ENCODE results near the gene ACTN1. TPM values are rescaled to one million over a fixed set of nuclear protein-coding genes. Genes with fewer than 3 reads are reported as not detected.

ACTN1 gene
- total RNA-seq, 1 donor from 2014 or later = 44.9 TPM

- H3K9me3 ChIP-seq (ENCODE audit: control insufficient read depth in 3 of 3, low read length in 3 of 3) = no peaks in the 10 kb centered on the region
- peaks cover 61 to 83% (median 72%) of the 10 kb centered on the region in 3 donors for H3K4me1 ChIP-seq (ENCODE audit: control insufficient read depth in 3 of 3, insufficient read depth in 3 of 3, low read length in 3 of 3)
- H3K36me3 ChIP-seq (ENCODE audit: control insufficient read depth in 3 of 3, insufficient read depth in 3 of 3, low read length in 3 of 3) = no peaks in the 10 kb centered on the region
- peak overlapping the region in 2 of 3 donors; percentile 25 to 33 for H3K9ac ChIP-seq (ENCODE audit: low read depth in 1 of 3, low read length in 3 of 3)
- peaks cover 0 to 2% (median 0%) of the 10 kb centered on the region in 3 donors for H3K27me3 ChIP-seq (ENCODE audit: control insufficient read depth in 3 of 3, insufficient read depth in 3 of 3, low read length in 3 of 3)
- H3K4me3 ChIP-seq (ENCODE audit: low read length in 3 of 3) = peak overlapping the region in 1 of 3 donors; percentile 23
- peak overlapping the region; percentile 17 for H3K27ac ChIP-seq (ENCODE audit: low read depth, low read length)
These were observed 31.3 kb downstream of the ACTN1 start for GRCh38 chr14:68947802-68948201.

- H3K9ac ChIP-seq (ENCODE audit: low read depth in 1 of 3, low read length in 3 of 3) = no peak overlapping the region
- H3K4me1 ChIP-seq (ENCODE audit: control insufficient read depth in 3 of 3, insufficient read depth in 3 of 3, low read length in 3 of 3) = peaks cover 58 to 83% (median 74%) of the 10 kb centered on the region in 3 donors
- no peak overlapping the region for H3K27ac ChIP-seq (ENCODE audit: low read depth, low read length)
- peaks cover 0 to 2% (median 0%) of the 10 kb centered on the region in 3 donors for H3K27me3 ChIP-seq (ENCODE audit: control insufficient read depth in 3 of 3, insufficient read depth in 3 of 3, low read length in 3 of 3)
- H3K36me3 ChIP-seq (ENCODE audit: control insufficient read depth in 3 of 3, insufficient read depth in 3 of 3, low read length in 3 of 3) = no peaks in the 10 kb centered on the region
- no peak overlapping the region for H3K4me3 ChIP-seq (ENCODE audit: low read length in 3 of 3)
- H3K9me3 ChIP-seq (ENCODE audit: control insufficient read depth in 3 of 3, low read length in 3 of 3) = no peaks in the 10 kb centered on the region
These were observed 32.6 kb downstream of the ACTN1 start for GRCh38 chr14:68946489-68946822.

DNA sequence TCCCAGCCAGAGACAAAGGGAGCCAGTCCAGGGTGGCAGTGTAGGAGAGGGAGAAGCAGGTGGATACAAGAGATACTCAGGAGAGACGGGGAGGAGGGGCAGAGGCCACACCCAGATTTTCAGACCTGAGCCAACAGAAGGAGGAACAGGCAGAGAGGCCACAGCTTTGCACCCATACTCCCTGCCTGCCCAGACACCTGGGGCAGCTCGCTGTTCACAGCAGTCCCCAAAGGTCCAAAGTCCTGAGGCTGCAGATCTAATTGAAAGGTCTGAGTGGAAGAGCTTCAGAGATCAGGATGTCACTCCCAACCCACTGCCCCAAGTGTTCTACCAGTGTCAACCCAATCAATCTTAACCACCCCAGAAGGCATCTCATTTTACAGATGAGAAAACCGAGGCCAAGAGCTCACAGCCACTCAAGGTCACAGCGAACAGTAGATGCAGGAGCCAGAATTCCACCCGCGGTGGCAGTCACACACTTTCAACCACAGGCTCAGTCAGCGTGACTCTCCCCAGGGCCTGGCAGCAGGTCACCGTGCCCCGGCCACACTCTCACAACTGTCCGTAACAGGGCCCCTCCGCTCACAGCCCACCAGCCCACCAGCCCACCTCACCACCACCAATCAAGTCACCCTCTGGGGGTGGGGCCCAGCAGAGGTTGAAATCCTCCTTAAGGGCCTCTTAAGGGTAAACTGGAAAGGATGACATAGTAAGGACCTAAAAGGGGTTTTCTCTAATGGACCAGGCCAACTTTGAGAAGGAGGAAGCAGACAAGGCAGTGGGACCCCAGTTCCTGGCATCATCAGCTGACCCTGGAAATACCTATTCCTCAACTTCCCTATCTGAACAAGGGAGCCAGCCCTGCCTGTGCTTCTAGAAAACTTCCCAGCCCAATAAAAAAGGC is 33.3 kb downstream of the ACTN1 start:
- H3K27ac ChIP-seq (ENCODE audit: low read depth, low read length) = no peak overlapping the region
- H3K4me1 ChIP-seq (ENCODE audit: control insufficient read depth in 3 of 3, insufficient read depth in 3 of 3, low read length in 3 of 3) = peaks cover 58 to 79% (median 72%) of the 10 kb centered on the region in 3 donors
- no peaks in the 10 kb centered on the region for H3K36me3 ChIP-seq (ENCODE audit: control insufficient read depth in 3 of 3, insufficient read depth in 3 of 3, low read length in 3 of 3)
- H3K27me3 ChIP-seq (ENCODE audit: control insufficient read depth in 3 of 3, insufficient read depth in 3 of 3, low read length in 3 of 3) = peaks cover 0 to 2% (median 0%) of the 10 kb centered on the region in 3 donors
- no peak overlapping the region for H3K9ac ChIP-seq (ENCODE audit: low read depth in 1 of 3, low read length in 3 of 3)
- H3K9me3 ChIP-seq (ENCODE audit: control insufficient read depth in 3 of 3, low read length in 3 of 3) = no peaks in the 10 kb centered on the region
- H3K4me3 ChIP-seq (ENCODE audit: low read length in 3 of 3) = no peak overlapping the region

DNA sequence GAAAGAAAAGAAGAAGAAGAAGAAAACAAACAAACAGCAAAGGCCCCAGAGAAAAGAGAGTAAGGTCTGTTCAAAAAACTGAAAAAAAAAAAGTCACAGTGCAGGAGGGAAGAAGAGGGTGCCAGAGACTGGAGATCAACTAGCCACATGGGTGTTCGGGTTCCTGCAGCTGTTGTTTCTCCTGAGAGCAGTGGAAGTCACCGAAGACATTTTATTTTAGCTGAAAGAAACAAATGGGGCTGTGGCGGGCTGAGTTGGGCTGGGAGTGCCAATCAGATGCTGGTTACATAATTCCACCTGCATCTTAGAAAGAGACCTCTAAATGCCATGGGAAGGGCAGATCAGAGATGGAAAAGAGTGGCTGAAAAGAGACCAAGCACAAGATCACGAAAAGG is 33.9 kb downstream of the ACTN1 start:
- Histone ChIP-seq H3K4me3 (ENCODE audit: low read length in 3 of 3) (no peak overlapping the region), H3K36me3 (ENCODE audit: control insufficient read depth in 3 of 3, insufficient read depth in 3 of 3, low read length in 3 of 3) (no peaks in the 10 kb centered on the region), H3K9me3 (ENCODE audit: control insufficient read depth in 3 of 3, low read length in 3 of 3) (no peaks in the 10 kb centered on the region), H3K9ac (ENCODE audit: low read depth in 1 of 3, low read length in 3 of 3) (no peak overlapping the region), H3K27me3 (ENCODE audit: control insufficient read depth in 3 of 3, insufficient read depth in 3 of 3, low read length in 3 of 3) (peaks cover 0 to 2% (median 0%) of the 10 kb centered on the region in 3 donors), H3K27ac (ENCODE audit: low read depth, low read length) (no peak overlapping the region), H3K4me1 (ENCODE audit: control insufficient read depth in 3 of 3, insufficient read depth in 3 of 3, low read length in 3 of 3) (peaks cover 64 to 79% (median 72%) of the 10 kb centered on the region in 3 donors)

- Histone ChIP-seq H3K4me1 (ENCODE audit: control insufficient read depth in 3 of 3, insufficient read depth in 3 of 3, low read length in 3 of 3) (peaks cover 66 to 79% (median 73%) of the 10 kb centered on the region in 3 donors), H3K9ac (ENCODE audit: low read depth in 1 of 3, low read length in 3 of 3) (no peak overlapping the region), H3K36me3 (ENCODE audit: control insufficient read depth in 3 of 3, insufficient read depth in 3 of 3, low read length in 3 of 3) (no peaks in the 10 kb centered on the region), H3K27me3 (ENCODE audit: control insufficient read depth in 3 of 3, insufficient read depth in 3 of 3, low read length in 3 of 3) (peaks cover 0 to 2% (median 0%) of the 10 kb centered on the region in 3 donors), H3K4me3 (ENCODE audit: low read length in 3 of 3) (no peak overlapping the region), H3K9me3 (ENCODE audit: control insufficient read depth in 3 of 3, low read length in 3 of 3) (no peaks in the 10 kb centered on the region), H3K27ac (ENCODE audit: low read depth, low read length) (no peak overlapping the region)
These were observed 34.9 kb downstream of the ACTN1 start for GRCh38 chr14:68944162-68944561.

GRCh38 chr14:68943107-68943506 is 36.0 kb downstream of the ACTN1 start:
- Histone ChIP-seq H3K9me3 (ENCODE audit: control insufficient read depth in 3 of 3, low read length in 3 of 3) (no peaks in the 10 kb centered on the region), H3K4me3 (ENCODE audit: low read length in 3 of 3) (no peak overlapping the region), H3K27ac (ENCODE audit: low read depth, low read length) (no peak overlapping the region), H3K27me3 (ENCODE audit: control insufficient read depth in 3 of 3, insufficient read depth in 3 of 3, low read length in 3 of 3) (peaks cover 0 to 2% (median 0%) of the 10 kb centered on the region in 3 donors), H3K9ac (ENCODE audit: low read depth in 1 of 3, low read length in 3 of 3) (no peak overlapping the region), H3K4me1 (ENCODE audit: control insufficient read depth in 3 of 3, insufficient read depth in 3 of 3, low read length in 3 of 3) (peaks cover 72 to 81% (median 75%) of the 10 kb centered on the region in 3 donors), H3K36me3 (ENCODE audit: control insufficient read depth in 3 of 3, insufficient read depth in 3 of 3, low read length in 3 of 3) (no peaks in the 10 kb centered on the region)

DNA sequence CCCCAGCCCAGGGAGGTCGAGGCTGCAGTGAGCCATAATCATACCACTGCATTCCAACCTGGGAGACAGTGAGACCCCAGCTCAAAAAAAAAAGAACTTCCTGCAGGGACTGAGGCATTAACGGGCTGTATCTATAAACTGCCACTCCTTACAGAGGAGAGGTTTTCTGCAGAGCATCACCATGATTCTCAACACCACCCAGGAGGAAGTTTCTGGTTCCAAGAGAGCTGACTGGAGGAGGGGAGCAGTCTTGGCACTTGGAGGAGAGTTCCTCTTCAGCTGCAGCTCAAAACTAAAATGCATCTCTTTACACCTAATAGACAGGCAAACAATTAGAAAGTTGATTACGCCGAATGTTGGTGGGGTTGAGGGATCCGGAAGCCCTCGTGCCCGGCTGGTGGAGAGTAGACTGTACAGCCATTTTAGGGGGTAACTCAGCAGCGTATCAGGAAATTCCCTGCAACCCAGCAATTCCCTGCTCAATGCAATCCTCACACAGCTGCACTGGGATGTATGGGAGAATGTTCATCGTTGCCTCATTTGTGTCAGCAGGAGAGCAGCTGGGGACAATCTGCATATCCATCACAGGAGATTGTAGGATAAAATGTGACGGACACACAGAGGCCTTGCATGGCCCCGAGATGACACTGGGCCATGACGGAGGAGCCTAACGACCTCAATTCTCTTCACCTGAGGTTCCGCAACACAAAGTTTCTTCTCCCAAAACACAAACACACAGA is 36.6 kb downstream of the ACTN1 start:
- no peak overlapping the region for H3K27ac ChIP-seq (ENCODE audit: low read depth, low read length)
- H3K9ac ChIP-seq (ENCODE audit: low read depth in 1 of 3, low read length in 3 of 3) = peak overlapping the region in 1 of 3 donors; percentile 25

GRCh38 chr14:68941820-68942219 is 37.3 kb downstream of the ACTN1 start:
- H3K36me3 ChIP-seq (ENCODE audit: control insufficient read depth in 3 of 3, insufficient read depth in 3 of 3, low read length in 3 of 3) = no peaks in the 10 kb centered on the region
- no peak overlapping the region for H3K27ac ChIP-seq (ENCODE audit: low read depth, low read length)
- peaks cover 0 to 2% (median 0%) of the 10 kb centered on the region in 3 donors for H3K27me3 ChIP-seq (ENCODE audit: control insufficient read depth in 3 of 3, insufficient read depth in 3 of 3, low read length in 3 of 3)
- no peak overlapping the region for H3K4me3 ChIP-seq (ENCODE audit: low read length in 3 of 3)
- no peak overlapping the region for H3K9ac ChIP-seq (ENCODE audit: low read depth in 1 of 3, low read length in 3 of 3)
- no peaks in the 10 kb centered on the region for H3K9me3 ChIP-seq (ENCODE audit: control insufficient read depth in 3 of 3, low read length in 3 of 3)
- peaks cover 73 to 78% (median 73%) of the 10 kb centered on the region in 3 donors for H3K4me1 ChIP-seq (ENCODE audit: control insufficient read depth in 3 of 3, insufficient read depth in 3 of 3, low read length in 3 of 3)

More for the DNA sequence above, 36.6 kb downstream of the ACTN1 start:
- Histone ChIP-seq H3K27me3 (ENCODE audit: control insufficient read depth in 3 of 3, insufficient read depth in 3 of 3, low read length in 3 of 3) (peaks cover 0 to 2% (median 0%) of the 10 kb centered on the region in 3 donors), H3K36me3 (ENCODE audit: control insufficient read depth in 3 of 3, insufficient read depth in 3 of 3, low read length in 3 of 3) (no peaks in the 10 kb centered on the region), H3K9me3 (ENCODE audit: control insufficient read depth in 3 of 3, low read length in 3 of 3) (no peaks in the 10 kb centered on the region), H3K4me3 (ENCODE audit: low read length in 3 of 3) (no peak overlapping the region), H3K4me1 (ENCODE audit: control insufficient read depth in 3 of 3, insufficient read depth in 3 of 3, low read length in 3 of 3) (peaks cover 72 to 81% (median 75%) of the 10 kb centered on the region in 3 donors)

DNA sequence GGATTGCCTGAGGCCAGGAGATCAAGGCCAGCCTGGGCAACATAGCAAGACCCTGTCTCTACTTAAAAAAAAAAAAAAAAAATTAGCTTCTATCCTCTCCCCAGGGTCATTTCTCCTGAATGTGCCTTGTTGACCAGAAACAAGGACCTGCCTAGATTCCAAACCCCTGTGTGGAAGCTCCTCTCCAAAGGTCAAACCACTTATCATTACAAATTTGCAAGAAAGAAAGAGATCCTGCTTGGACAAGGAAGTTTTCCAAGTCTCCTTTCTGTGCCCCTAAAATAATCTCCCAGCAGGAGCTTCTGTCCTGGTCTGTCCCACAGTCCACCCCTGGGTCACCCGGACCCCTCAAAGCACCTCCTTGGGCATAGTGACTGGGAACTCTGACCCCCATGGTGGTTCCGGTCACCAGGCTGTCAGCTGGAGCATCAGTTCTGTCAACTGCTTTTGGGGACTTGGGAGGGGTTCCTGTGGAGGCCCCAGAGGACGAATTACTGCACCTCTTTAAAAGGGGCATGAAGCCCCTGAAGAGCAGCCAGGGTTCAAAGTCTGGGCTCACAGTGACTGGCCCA is 38.4 kb downstream of the ACTN1 start:
- Histone ChIP-seq H3K9me3 (ENCODE audit: control insufficient read depth in 3 of 3, low read length in 3 of 3) (no peaks in the 10 kb centered on the region), H3K4me3 (ENCODE audit: low read length in 3 of 3) (no peak overlapping the region), H3K9ac (ENCODE audit: low read depth in 1 of 3, low read length in 3 of 3) (no peak overlapping the region), H3K4me1 (ENCODE audit: control insufficient read depth in 3 of 3, insufficient read depth in 3 of 3, low read length in 3 of 3) (peaks cover 74 to 80% (median 75%) of the 10 kb centered on the region in 3 donors), H3K27ac (ENCODE audit: low read depth, low read length) (peak overlapping the region; percentile 73), H3K36me3 (ENCODE audit: control insufficient read depth in 3 of 3, insufficient read depth in 3 of 3, low read length in 3 of 3) (no peaks in the 10 kb centered on the region), H3K27me3 (ENCODE audit: control insufficient read depth in 3 of 3, insufficient read depth in 3 of 3, low read length in 3 of 3) (peaks cover 0 to 2% (median 0%) of the 10 kb centered on the region in 3 donors)

Data from skeletal muscle tissue (tissue), 4 donors.